Small intestine (tissue), 7 donors: ENCODE data around the gene IL22RA2. TPM values are rescaled to one million over a fixed set of nuclear protein-coding genes. Genes with fewer than 3 reads are reported as not detected.

Experiments
- DNase-seq, 2 donors: peaks; one replicate each; pipeline versions ENCODE4 v3.0.0 to v3.0.0-alpha.2; 2013
- FAIRE-seq: peaks from 2 replicates; lab custom pipeline; 2012; peaks lifted over from hg19 to GRCh38; lab: Jason Lieb, UNC
- H3K27ac ChIP-seq, 3 donors: one replicate each; pipeline ENCODE4 v1.5.1; 2013; ENCODE audit warnings: low read length in 2 of 3, mild to moderate bottlenecking in 2 of 3, control low read depth in 1 of 3, inconsistent platforms in 1 of 3, low read depth in 1 of 3, moderate library complexity in 1 of 3
- H3K27me3 ChIP-seq, 3 donors: one replicate each; pipeline ENCODE4 v1.6.1; 2013; ENCODE audit warnings: low read length in 3 of 3, inconsistent platforms in 1 of 3; ENCODE audit not compliant: control insufficient read depth in 3 of 3, insufficient read depth in 3 of 3
- H3K36me3 ChIP-seq, 3 donors: one replicate each; pipeline ENCODE4 v1.6.1; 2013; ENCODE audit warnings: low read length in 3 of 3, inconsistent platforms in 1 of 3, low read depth in 1 of 3, mild to moderate bottlenecking in 1 of 3, moderate library complexity in 1 of 3; ENCODE audit not compliant: control insufficient read depth in 3 of 3, insufficient read depth in 2 of 3
- H3K4me1 ChIP-seq, 3 donors: one replicate each; pipeline ENCODE4 v1.6.1; 2013; ENCODE audit warnings: low read length in 2 of 3, inconsistent platforms in 1 of 3, low read depth in 1 of 3, mild to moderate bottlenecking in 1 of 3, moderate library complexity in 1 of 3; ENCODE audit not compliant: control insufficient read depth in 3 of 3, insufficient read depth in 2 of 3
- H3K4me3 ChIP-seq, 3 donors: one replicate each; pipeline ENCODE4 v1.5.1; 2013; ENCODE audit warnings: low read length in 3 of 3, control low read depth in 1 of 3, inconsistent platforms in 1 of 3, low read depth in 1 of 3, mild to moderate bottlenecking in 1 of 3, moderate library complexity in 1 of 3
- H3K9me3 ChIP-seq, 2 donors: one replicate each; pipeline ENCODE4 v1.6.1; 2013; ENCODE audit warnings: low read depth in 1 of 2, low read length in 1 of 2; ENCODE audit not compliant: control insufficient read depth in 2 of 2, insufficient read depth in 1 of 2
- WGBS, 3 donors: extraction: QIAGEN DNeasy Blood & Tissue Kit; methylation state at CpG; one replicate each; pipeline ENCODE4 v1.1.7; 2013; 5-methylcytosine and 5-hydroxymethylcytosine counted together
- polyA plus RNA-seq, 4 donors: library from polyadenylated mRNA; stranded (reverse) in 3 of 4; unstranded in 1 of 4; fragments of 200-250 nt in 3 of 4; fragments of 120-200 nt in 1 of 4; gene quantifications; one replicate each; pipeline versions ENCODE4 v1.2.1 to v1.2.3, GENCODE V29; 2013
- donor health status: healthy with polysubstance abuse.
- donor health status: control.
- donor health status: control.
- donor health status: Bipolar disorder and iron deficiency.
- donor health status: healthy.

IL22RA2 gene
- polyA plus RNA-seq, 4 donors, result 0.01 to 0.41 TPM; not detected in 2

GRCh38 chr6:137206577-137206976 is 33.1 kb upstream of the IL22RA2 start:
- Histone ChIP-seq H3K4me1 (peaks cover 0 to 3% (median 2%) of the 10 kb centered on the region in 3 donors), H3K36me3 (peaks cover 9 to 20% (median 13%) of the 10 kb centered on the region in 3 donors), H3K9me3 (peaks cover 0 to 27% of the 10 kb centered on the region in 2 donors), H3K27me3 (no peaks in the 10 kb centered on the region), H3K4me3 (no peak overlapping the region), H3K27ac (no peak overlapping the region)
- 24 to 46% (median 31%) methylated on average over 1 of the region's 1 CpG for WGBS, 3 donors
- FAIRE-seq, result no peak
- DNase-seq, result no peak

DNA sequence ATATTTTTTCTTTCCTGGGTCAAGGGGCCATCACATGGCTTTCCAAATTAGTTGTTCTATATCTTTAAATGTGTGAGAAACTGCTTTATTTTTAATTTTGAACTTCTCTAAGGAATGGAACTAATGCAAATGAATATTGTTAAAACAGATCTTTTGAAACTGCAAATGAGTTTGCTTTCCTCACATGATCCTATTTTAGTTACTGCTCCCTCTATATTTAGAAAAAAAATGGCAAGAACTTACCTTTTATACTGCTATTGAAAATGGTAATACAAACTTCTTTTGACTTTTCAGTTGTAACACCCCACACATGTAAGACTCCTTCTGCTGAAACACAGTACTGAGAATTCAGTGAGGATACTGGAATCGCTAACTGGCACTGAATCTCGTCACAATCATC is 29.8 kb upstream of the IL22RA2 start:
- no peak for FAIRE-seq
- 98 to 99% (median 98%) methylated on average over 2 of the region's 2 CpGs for WGBS, 3 donors
- Histone ChIP-seq H3K4me1 (no peaks in the 10 kb centered on the region), H3K4me3 (no peak overlapping the region), H3K9me3 (peaks cover 0 to 6% of the 10 kb centered on the region in 2 donors), H3K27me3 (no peaks in the 10 kb centered on the region), H3K27ac (no peak overlapping the region), H3K36me3 (peaks cover 17 to 20% (median 18%) of the 10 kb centered on the region in 3 donors)
- no peak for DNase-seq

DNA sequence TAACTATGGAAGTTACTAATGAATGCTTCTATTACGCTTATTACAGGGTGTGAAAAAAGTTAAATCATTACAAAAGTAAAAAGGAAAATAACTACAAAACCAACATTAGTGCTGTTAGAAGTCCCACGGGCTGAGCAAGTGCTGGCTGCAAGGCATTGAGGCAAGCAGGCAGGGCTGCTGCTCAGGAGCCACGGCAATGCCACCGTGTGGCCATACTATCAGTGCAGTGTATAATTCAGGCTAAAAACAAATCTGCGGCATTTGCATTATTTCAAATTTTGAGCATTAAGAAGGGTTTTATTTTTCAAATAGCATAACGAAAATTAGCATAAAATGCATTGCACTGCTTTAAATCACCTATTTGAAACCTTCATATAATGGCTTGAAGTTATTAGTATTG is 28.6 kb upstream of the IL22RA2 start:
- Histone ChIP-seq H3K9me3 (no peaks in the 10 kb centered on the region), H3K27ac (no peak overlapping the region), H3K4me1 (no peaks in the 10 kb centered on the region), H3K27me3 (no peaks in the 10 kb centered on the region), H3K36me3 (peaks cover 17 to 20% (median 18%) of the 10 kb centered on the region in 3 donors), H3K4me3 (no peak overlapping the region)
- 84 to 91% (median 89%) methylated on average over 6 of the region's 6 CpGs for WGBS, 3 donors
- FAIRE-seq (no peak), DNase-seq (no peak)

- DNase-seq (no peak), FAIRE-seq (no peak)
- H3K4me3 ChIP-seq, result no peak overlapping the region
- peaks cover 17 to 20% (median 18%) of the 10 kb centered on the region in 3 donors for H3K36me3 ChIP-seq
- H3K27ac ChIP-seq, result no peak overlapping the region
- no peaks in the 10 kb centered on the region for H3K27me3 ChIP-seq
- H3K9me3 ChIP-seq, result no peaks in the 10 kb centered on the region
- no peaks in the 10 kb centered on the region for H3K4me1 ChIP-seq
- 96 to 97% (median 97%) methylated on average over 1 of the region's 1 CpG for WGBS, 3 donors
These were observed 27.6 kb upstream of the IL22RA2 start for GRCh38 chr6:137201006-137201405.

GRCh38 chr6:137200288-137200687 is 26.8 kb upstream of the IL22RA2 start:
- no peak for FAIRE-seq
- DNase-seq, result peak in 1 of 2 donors; percentile 50

GRCh38 chr6:137197684-137198645 is 24.5 kb upstream of the IL22RA2 start:
- Histone ChIP-seq H3K9me3 (no peaks in the 10 kb centered on the region), H3K4me1 (no peaks in the 10 kb centered on the region), H3K27ac (no peak overlapping the region), H3K36me3 (peaks cover 4 to 18% (median 11%) of the 10 kb centered on the region in 3 donors), H3K4me3 (no peak overlapping the region), H3K27me3 (no peaks in the 10 kb centered on the region)
- 94 to 97% (median 96%) methylated on average over 11 of the region's 11 CpGs for WGBS, 3 donors
- FAIRE-seq (no peak), DNase-seq (no peak)

More at GRCh38 chr6:137200288-137200687, 26.8 kb upstream of the IL22RA2 start:
- H3K4me1 ChIP-seq, result no peaks in the 10 kb centered on the region
- H3K4me3 ChIP-seq, result no peak overlapping the region
- H3K27me3 ChIP-seq, result no peaks in the 10 kb centered on the region
- WGBS, 3 donors, result 65 to 81% (median 69%) methylated on average over 4 of the region's 4 CpGs
- H3K36me3 ChIP-seq, result peaks cover 10 to 20% (median 18%) of the 10 kb centered on the region in 3 donors
- no peak overlapping the region for H3K27ac ChIP-seq
- no peaks in the 10 kb centered on the region for H3K9me3 ChIP-seq

DNA sequence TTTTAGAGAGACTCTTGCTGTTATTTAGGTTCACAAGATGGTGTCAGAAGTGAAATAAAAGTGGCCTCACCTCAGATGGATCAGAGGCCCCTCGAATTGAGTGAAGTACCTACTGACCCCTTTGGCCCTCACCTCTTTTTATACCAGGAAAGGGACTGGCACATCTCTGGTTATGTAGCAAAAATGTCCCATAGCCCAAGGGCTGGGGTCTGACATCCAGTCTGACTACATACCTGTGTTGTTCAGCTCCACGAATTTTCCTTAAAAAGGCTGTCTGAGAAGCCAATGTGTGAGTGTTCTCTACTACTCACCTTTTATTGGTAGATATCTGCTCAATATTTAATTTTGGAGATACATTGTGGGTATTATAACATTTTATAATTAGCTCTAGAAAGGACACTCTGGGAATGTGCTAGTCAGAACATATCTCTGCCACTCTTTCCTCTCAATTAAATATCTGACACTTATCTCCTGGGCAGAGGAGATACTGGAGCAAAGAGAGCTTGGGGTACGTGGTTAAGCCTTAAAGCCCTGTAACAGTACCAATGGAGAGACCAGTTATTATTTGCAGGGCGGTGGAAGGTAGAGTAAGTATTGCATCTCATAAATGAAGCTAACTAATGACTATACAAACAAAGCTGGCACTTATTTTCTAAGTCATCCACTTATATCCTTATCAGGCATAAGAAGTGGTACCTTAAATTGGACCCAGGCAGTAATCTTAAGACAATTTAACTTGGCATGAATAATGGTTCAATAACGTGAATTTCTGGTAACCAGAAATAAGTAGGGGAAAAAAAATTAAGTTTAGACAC is 20.0 kb upstream of the IL22RA2 start:
- Histone ChIP-seq H3K4me3 (no peak overlapping the region), H3K27ac (no peak overlapping the region), H3K9me3 (peaks cover 0 to 8% of the 10 kb centered on the region in 2 donors), H3K36me3 (peaks cover 0 to 3% (median 2%) of the 10 kb centered on the region in 3 donors), H3K27me3 (no peaks in the 10 kb centered on the region), H3K4me1 (no peaks in the 10 kb centered on the region)
- FAIRE-seq (no peak), DNase-seq (no peak)
- WGBS, 3 donors, result 59 to 75% (median 67%) methylated on average over 5 of the region's 5 CpGs

GRCh38 chr6:137192821-137193220 is 19.4 kb upstream of the IL22RA2 start:
- H3K4me1 ChIP-seq, result no peaks in the 10 kb centered on the region
- no peak overlapping the region for H3K4me3 ChIP-seq
- FAIRE-seq (no peak), DNase-seq (no peak)
- no peaks in the 10 kb centered on the region for H3K36me3 ChIP-seq
- H3K27ac ChIP-seq, result no peak overlapping the region
- WGBS, 3 donors, result 81 to 91% (median 85%) methylated on average over 4 of the region's 4 CpGs
- H3K9me3 ChIP-seq, result peaks cover 0 to 9% of the 10 kb centered on the region in 2 donors
- no peaks in the 10 kb centered on the region for H3K27me3 ChIP-seq
